ENCODE results near the gene METTL16. TPM values are rescaled to one million over a fixed set of nuclear protein-coding genes. Genes with fewer than 3 reads are reported as not detected.

Gene METTL16
- total RNA-seq, 1 donor from 2014 or later: 17.6 TPM

DNA sequence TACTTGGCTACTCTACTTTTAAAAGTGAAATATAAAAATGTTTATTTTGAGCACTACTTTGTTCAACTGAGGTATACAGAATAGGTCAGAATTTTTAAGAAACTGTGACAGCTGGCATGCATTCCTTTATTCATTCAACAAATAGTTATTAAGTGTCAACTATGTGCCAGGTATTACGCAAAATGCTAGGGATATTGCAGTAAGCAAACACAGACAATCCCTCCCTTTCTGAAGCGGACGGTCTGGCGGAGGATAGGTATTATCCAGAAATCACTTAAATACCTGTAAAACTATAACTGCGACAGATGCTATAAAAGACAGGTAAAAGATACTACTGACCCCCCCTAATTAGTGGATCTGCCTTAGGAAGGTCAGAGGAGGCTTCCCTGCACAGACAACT, 26.1 kb downstream of the METTL16 start:
- FAIRE-seq (no peak), DNase-seq (ENCODE audit: low read depth) (peak; percentile 78)
- Histone ChIP-seq H3K27me3 (ENCODE audit: control insufficient read depth, insufficient read depth, low read length) (no peaks in the 10 kb centered on the region), H3K36me3 (ENCODE audit: control insufficient read depth, insufficient read depth, low read length) (no peaks in the 10 kb centered on the region), H3K4me3 (ENCODE audit: low read depth, low read length) (peak overlapping the region; percentile 37)
- TF ChIP-seq, protein P1, sequence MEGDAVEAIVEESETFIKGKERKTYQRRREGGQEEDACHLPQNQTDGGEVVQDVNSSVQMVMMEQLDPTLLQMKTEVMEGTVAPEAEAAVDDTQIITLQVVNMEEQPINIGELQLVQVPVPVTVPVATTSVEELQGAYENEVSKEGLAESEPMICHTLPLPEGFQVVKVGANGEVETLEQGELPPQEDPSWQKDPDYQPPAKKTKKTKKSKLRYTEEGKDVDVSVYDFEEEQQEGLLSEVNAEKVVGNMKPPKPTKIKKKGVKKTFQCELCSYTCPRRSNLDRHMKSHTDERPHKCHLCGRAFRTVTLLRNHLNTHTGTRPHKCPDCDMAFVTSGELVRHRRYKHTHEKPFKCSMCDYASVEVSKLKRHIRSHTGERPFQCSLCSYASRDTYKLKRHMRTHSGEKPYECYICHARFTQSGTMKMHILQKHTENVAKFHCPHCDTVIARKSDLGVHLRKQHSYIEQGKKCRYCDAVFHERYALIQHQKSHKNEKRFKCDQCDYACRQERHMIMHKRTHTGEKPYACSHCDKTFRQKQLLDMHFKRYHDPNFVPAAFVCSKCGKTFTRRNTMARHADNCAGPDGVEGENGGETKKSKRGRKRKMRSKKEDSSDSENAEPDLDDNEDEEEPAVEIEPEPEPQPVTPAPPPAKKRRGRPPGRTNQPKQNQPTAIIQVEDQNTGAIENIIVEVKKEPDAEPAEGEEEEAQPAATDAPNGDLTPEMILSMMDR (IDR thresholded peaks at IDR 0.05; ENCODE audit: insufficient read depth, low read length, severe bottlenecking): no peak

DNA sequence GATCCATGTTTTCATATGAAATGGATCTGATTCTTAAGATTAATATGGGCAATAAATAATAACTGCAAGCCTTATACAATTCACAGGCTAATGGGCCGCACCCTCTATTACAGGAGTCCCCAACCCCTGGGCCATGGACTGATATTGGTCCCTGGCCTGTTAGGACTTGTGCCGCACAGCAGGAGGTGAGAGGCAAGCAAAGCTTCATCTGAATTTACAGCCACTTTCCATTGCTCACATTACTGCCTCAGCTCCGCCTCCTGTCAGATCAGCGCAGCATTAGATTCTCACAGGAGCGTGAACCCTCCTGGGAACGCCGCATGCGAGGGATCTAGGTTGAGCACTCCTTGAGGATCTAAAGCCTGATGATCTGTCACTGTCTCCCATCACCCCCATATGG, 26.8 kb downstream of the METTL16 start:
- Histone ChIP-seq H3K27me3 (ENCODE audit: control insufficient read depth, insufficient read depth, low read length) (no peaks in the 10 kb centered on the region), H3K4me3 (ENCODE audit: low read depth, low read length) (peak overlapping the region; percentile 37), H3K36me3 (ENCODE audit: control insufficient read depth, insufficient read depth, low read length) (no peaks in the 10 kb centered on the region)
- FAIRE-seq (no peak), DNase-seq (ENCODE audit: low read depth) (peak; percentile 84)
- TF ChIP-seq, protein P1 (IDR thresholded peaks at IDR 0.05; ENCODE audit: insufficient read depth, low read length, severe bottlenecking): peak; percentile 5

DNA sequence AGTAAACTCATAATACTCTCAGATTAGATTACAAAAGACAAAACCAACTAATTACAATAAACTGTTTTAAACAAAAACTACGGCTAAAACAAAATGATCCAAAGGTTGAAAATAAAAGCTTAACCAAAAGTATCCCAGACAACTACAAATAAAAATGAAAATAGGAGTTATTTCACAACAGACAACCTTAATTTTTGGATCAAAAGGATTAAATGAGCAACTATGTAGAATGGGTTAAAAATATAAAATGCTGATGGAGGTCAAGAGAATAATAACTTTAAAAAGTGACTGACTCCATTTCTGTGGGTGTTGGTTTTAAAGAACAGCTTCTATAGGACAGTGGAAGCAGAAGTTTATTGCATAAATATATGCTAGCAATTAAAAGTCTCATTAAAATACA, 28.6 kb downstream of the METTL16 start:
- H3K36me3 ChIP-seq (ENCODE audit: control insufficient read depth, insufficient read depth, low read length): peaks cover 2% of the 10 kb centered on the region
- no peak for DNase-seq (ENCODE audit: low read depth)
- no peak overlapping the region for H3K4me3 ChIP-seq (ENCODE audit: low read depth, low read length)
- TF ChIP-seq, protein P1 (IDR thresholded peaks at IDR 0.05; ENCODE audit: insufficient read depth, low read length, severe bottlenecking): no peak
- H3K27me3 ChIP-seq (ENCODE audit: control insufficient read depth, insufficient read depth, low read length): no peaks in the 10 kb centered on the region
- no peak for FAIRE-seq

DNA sequence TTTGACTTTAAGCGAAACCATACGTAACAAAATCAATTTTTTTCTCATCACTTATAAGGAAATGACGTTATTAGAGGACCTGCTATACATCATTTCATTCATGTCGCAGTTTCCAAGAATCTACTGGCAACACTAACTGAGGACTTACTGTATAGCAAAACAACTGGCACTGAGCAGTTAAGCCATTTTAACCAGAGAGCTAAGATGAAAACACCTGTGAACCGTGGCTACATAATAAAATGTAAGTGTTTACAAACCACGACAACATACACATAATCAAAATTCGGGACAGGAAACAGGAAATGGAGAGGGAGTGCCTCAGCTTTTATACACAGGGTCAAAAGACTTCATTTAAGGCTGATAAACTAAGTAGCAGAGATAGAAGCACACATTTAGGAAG, 29.5 kb downstream of the METTL16 start:
- DNase-seq (ENCODE audit: low read depth) (no peak), FAIRE-seq (no peak)
- TF ChIP-seq, protein P1 (IDR thresholded peaks at IDR 0.05; ENCODE audit: insufficient read depth, low read length, severe bottlenecking): no peak
- Histone ChIP-seq H3K4me3 (ENCODE audit: low read depth, low read length) (no peak overlapping the region), H3K27me3 (ENCODE audit: control insufficient read depth, insufficient read depth, low read length) (no peaks in the 10 kb centered on the region), H3K36me3 (ENCODE audit: control insufficient read depth, insufficient read depth, low read length) (peaks cover 2% of the 10 kb centered on the region)

DNA sequence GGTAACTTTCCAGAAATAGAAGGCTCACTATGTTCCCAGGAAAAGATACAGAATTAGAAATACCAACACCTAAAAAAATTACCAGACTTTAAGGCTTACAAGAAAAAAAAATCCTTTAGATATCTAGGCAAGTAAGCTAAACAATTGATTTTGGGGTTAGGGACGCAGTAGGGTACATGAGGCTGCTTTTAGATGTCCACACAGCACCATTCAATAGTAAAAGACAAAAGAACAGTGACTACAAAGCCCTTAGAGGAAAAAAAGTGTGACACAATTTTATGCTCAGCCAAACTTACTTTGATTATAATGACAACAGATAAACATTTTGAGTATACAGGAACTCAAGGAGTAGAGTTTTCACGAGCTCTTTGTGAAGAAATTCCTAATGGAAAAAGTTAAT, 29.9 kb downstream of the METTL16 start:
- peaks cover 2% of the 10 kb centered on the region for H3K36me3 ChIP-seq (ENCODE audit: control insufficient read depth, insufficient read depth, low read length)
- no peak for DNase-seq (ENCODE audit: low read depth)
- no peak for FAIRE-seq
- H3K27me3 ChIP-seq (ENCODE audit: control insufficient read depth, insufficient read depth, low read length): no peaks in the 10 kb centered on the region
- TF ChIP-seq, protein P1 (IDR thresholded peaks at IDR 0.05; ENCODE audit: insufficient read depth, low read length, severe bottlenecking): no peak
- H3K4me3 ChIP-seq (ENCODE audit: low read depth, low read length): no peak overlapping the region

DNA sequence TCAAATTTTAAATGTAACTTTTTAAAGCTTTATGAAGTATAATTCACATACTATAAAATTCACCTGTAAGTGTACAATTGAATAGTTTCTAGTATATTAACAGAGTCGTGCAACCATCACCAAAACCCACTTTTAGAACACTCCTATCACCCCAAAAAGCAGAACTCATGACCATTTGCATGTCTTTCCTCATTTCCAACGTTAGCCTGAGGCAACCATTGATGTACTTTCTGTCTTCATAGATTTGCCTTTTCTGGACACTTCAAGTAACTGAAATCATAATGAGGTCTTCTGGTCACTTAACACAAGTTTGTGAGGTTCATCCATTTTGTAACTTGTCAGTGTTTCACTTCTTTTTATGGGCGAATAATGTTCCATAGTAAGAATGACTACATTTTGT, 33.2 kb downstream of the METTL16 start:
- DNase-seq (ENCODE audit: low read depth) (no peak), FAIRE-seq (no peak)
- H3K36me3 ChIP-seq (ENCODE audit: control insufficient read depth, insufficient read depth, low read length): peaks cover 9% of the 10 kb centered on the region
- H3K4me3 ChIP-seq (ENCODE audit: low read depth, low read length): no peak overlapping the region
- H3K27me3 ChIP-seq (ENCODE audit: control insufficient read depth, insufficient read depth, low read length): no peaks in the 10 kb centered on the region
- TF ChIP-seq, protein P1 (IDR thresholded peaks at IDR 0.05; ENCODE audit: insufficient read depth, low read length, severe bottlenecking): no peak

Measured in bronchial epithelial cell (primary cell).